ENCODE results near the gene NLE1. TPM values are rescaled to one million over a fixed set of nuclear protein-coding genes. Genes with fewer than 3 reads are reported as not detected.
A peak's percentile ranks its signal among the peaks of the same experiment; 100 is the strongest.

The NLE1 gene
- total and polyA plus RNA-seq, 12 donors = 1.8 to 7.5 (median 4.2) TPM

DNA sequence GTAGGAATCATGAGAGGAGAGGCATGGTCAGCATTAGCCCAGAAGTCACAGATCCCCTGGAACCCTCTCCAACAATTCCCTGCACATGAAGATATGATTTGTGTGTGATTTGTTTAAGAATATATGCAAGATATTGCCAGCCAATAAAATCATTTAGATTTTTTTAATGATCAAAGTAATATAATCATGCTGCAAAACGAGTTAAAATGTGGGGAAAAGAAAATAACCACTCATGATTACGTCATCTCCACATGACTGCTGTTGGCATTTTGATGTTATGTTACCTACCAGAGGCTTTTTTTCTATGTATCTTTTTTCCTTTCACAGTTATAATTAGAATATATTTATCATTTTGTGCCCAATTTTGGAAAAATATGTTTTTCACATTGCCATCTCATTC is 29.7 kb upstream of the NLE1 start:
- H3K27ac ChIP-seq = no peak overlapping the region
- H3K9me3 ChIP-seq = no peaks in the 10 kb centered on the region
- peaks cover 0 to 15% (median 0%) of the 10 kb centered on the region in 9 donors for H3K4me1 ChIP-seq
- 63 to 71% methylated on average over 2 of the region's 2 CpGs for WGBS, 2 donors
- DNase-seq (no peak), ATAC-seq (no peak)
- TF ChIP-seq, protein P1, sequence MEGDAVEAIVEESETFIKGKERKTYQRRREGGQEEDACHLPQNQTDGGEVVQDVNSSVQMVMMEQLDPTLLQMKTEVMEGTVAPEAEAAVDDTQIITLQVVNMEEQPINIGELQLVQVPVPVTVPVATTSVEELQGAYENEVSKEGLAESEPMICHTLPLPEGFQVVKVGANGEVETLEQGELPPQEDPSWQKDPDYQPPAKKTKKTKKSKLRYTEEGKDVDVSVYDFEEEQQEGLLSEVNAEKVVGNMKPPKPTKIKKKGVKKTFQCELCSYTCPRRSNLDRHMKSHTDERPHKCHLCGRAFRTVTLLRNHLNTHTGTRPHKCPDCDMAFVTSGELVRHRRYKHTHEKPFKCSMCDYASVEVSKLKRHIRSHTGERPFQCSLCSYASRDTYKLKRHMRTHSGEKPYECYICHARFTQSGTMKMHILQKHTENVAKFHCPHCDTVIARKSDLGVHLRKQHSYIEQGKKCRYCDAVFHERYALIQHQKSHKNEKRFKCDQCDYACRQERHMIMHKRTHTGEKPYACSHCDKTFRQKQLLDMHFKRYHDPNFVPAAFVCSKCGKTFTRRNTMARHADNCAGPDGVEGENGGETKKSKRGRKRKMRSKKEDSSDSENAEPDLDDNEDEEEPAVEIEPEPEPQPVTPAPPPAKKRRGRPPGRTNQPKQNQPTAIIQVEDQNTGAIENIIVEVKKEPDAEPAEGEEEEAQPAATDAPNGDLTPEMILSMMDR (IDR thresholded peaks at IDR 0.05) = no peak
- no peak overlapping the region for H3K4me3 ChIP-seq
- peaks cover 0 to 68% (median 0%) of the 10 kb centered on the region in 9 donors for H3K36me3 ChIP-seq
- H3K27me3 ChIP-seq = no peaks in the 10 kb centered on the region
- intact Hi-C loops (cut with DNase I) = loop anchor here in 7 of 10 donors (2.0 to 10.0 kb wide), 10 partner anchors 73 to 593 kb away; partner anchors contain the start of genes SLFN12L (in 3 of the 7), C17orf50 (in 1 of the 7) and SLFN5 (in 1 of the 7)

DNA sequence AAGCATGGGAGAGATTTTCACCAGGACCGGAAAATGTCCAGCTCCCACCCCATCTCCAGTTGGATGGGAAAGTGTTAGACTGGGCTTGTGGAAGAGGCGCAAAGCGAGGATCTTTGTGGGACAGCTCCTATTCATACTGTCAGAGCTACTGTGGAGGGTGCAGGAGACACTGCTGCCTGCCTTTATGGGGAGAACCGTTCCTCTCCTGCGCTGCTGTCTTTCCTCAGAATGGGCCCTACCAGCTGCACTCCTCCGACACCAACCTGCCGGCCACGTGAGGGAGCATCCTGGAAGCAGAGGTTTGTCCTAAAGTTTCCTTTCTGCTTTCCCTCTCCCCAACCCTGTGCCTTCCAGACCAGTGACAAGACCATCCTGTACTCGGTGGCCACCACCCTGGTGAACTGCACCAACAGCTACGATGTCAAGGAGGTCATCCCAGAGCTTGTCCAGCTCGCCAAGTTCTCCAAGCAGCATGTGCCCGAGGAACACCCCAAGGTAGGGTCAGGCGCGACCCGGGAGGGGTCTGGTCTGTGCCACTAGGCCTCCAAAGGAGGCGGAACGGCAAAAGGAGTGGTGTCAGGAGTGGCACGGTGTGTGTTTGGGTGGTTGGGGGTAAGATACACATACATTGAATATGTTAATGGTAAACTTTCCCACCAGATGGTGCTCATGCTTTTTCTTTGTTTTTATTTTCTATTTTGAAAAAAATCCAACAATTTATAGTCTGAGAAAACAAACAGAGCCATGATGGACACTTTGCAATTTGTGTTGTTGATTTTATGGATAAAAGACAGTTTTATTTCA is 29.1 kb upstream of the NLE1 start:
- peaks cover 0 to 62% (median 0%) of the 10 kb centered on the region in 9 donors for H3K36me3 ChIP-seq
- TF ChIP-seq, protein P1 (IDR thresholded peaks at IDR 0.05) = peak in 7 of 9 donors; percentile 32 to 56 (median 41)
- ATAC-seq = peak in 3 of 8 donors; percentile 16 to 46 (median 32)
- intact Hi-C loops (cut with DNase I) = loop anchor here in 7 of 10 donors (2.0 to 10.0 kb wide), 10 partner anchors 74 to 594 kb away; partner anchors contain the start of genes SLFN12L (in 3 of the 7), C17orf50 (in 1 of the 7) and SLFN5 (in 1 of the 7)
- no peaks in the 10 kb centered on the region for H3K27me3 ChIP-seq
- H3K4me1 ChIP-seq = peaks cover 0 to 15% (median 0%) of the 10 kb centered on the region in 9 donors
- WGBS, 2 donors = 73 to 80% methylated on average over 18 of the region's 18 CpGs
- no peak overlapping the region for H3K4me3 ChIP-seq
- no peak for DNase-seq
- no peak overlapping the region for H3K27ac ChIP-seq
- no peaks in the 10 kb centered on the region for H3K9me3 ChIP-seq

DNA sequence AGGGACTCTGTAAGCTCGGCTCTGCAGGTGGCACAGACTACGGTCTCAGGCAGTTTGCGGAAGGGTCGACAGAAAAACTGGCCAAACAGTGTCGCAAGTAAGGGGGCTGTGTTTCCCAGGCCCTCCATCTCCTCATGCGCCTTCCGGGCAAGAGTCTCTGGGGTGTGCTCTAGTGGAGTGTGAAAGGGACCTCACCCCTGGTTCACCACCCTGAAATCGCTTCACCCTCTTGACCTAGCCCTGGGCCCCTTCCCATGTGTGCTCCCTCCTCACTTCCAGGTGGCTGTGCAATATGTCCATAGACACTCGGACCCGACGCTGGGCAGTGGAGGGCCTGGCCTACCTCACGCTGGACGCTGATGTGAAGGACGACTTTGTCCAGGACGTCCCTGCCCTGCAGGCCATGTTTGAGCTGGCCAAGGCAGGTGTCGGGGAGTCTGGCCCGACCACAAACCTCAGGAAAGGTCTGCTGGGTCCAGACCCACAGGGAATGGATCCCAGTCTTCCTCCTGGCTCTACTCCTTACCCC is 27.8 kb upstream of the NLE1 start:
- no peak for ATAC-seq
- H3K27ac ChIP-seq = no peak overlapping the region
- DNase-seq = no peak
- peaks cover 0 to 69% (median 0%) of the 10 kb centered on the region in 9 donors for H3K36me3 ChIP-seq
- intact Hi-C loops (cut with DNase I) = loop anchor here (2.0 to 10.0 kb wide), 10 partner anchors 75 to 595 kb away; partner anchors contain the start of genes SLFN12L (in 4 of the 10), C17orf50 (in 1 of the 10) and SLFN5 (in 1 of the 10)
- WGBS, 2 donors = 88 to 89% methylated on average over 17 of the region's 17 CpGs
- no peaks in the 10 kb centered on the region for H3K9me3 ChIP-seq
- H3K4me1 ChIP-seq = peaks cover 0 to 15% (median 0%) of the 10 kb centered on the region in 9 donors
- H3K27me3 ChIP-seq = no peaks in the 10 kb centered on the region
- TF ChIP-seq, protein P1 (IDR thresholded peaks at IDR 0.05) = no peak
- no peak overlapping the region for H3K4me3 ChIP-seq

DNA sequence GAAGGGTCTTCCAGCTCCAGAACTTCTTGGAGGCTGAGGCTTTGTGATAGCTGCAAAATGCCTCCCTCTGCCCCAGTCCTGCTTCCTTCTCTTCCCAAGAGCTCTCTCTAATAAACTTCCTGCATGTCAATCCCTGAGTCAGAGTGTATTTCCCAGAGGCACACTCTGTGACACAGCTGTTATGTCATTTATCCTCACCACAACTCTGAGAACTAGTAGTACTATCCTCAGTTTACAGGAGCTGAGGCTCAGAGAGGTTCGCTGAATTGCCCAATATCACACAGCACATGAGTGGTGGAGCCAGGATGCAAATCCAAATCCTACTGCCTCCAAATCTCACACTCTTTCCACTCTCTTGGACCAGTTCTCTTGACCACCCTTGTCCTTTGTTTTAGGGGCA is 25.6 kb upstream of the NLE1 start:
- Histone ChIP-seq H3K4me3 (no peak overlapping the region), H3K27ac (no peak overlapping the region), H3K36me3 (peaks cover 0 to 83% (median 0%) of the 10 kb centered on the region in 9 donors), H3K27me3 (no peaks in the 10 kb centered on the region), H3K9me3 (no peaks in the 10 kb centered on the region), H3K4me1 (peaks cover 0 to 15% (median 0%) of the 10 kb centered on the region in 9 donors)
- ATAC-seq (no peak), DNase-seq (no peak)
- intact Hi-C loops (cut with DNase I) = loop anchor here in 4 of 10 donors (5.0 to 10.0 kb wide), 3 partner anchors 365 to 577 kb away; partner anchors contain the start of gene SLFN12L (in 1 of the 4)
- TF ChIP-seq, protein P1 (IDR thresholded peaks at IDR 0.05) = no peak
- WGBS, 2 donors = 78 to 88% methylated on average over 1 of the region's 1 CpG

All from heart right ventricle (tissue), 16 donors.